ENCODE measurements around the gene SMAD3. TPM values are rescaled to one million over a fixed set of nuclear protein-coding genes. Genes with fewer than 3 reads are reported as not detected.
A peak's percentile ranks its signal among the peaks of the same experiment; 100 is the strongest.

The SMAD3 gene
- total and polyA plus RNA-seq, 2 donors (not counting 1 experiment from before 2014, with no cell fraction given) = 55.9 to 163 TPM

DNA sequence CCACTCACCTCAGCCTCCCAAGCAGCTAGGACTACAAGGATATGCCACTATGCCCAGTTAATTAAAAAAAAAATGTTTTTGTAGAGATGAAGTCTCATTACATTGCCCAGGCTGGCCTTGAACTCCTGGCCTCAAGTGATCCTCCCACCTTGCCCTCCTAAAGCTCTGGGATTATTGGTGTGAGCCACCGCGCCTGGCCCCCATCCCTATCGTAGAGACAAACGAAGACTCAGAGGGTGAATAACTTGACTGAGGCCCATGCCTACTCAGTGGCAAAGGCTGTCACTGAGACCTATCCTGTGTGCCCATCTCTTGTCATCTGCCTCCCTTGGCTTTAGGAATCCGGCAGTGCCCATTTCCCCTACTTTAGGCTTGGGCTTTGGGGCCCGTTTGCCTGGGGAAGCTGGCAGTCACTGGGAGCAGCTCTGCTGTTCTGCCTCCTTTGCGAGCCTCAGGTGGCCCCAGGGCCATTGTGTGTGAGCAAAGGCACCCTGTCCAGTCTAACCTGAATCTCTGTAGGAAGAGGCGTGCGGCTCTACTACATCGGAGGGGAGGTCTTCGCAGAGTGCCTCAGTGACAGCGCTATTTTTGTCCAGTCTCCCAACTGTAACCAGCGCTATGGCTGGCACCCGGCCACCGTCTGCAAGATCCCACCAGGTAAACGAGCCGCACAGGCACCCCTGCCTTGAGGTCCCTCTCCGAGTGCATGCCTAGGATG lies 119.0 kb downstream of the SMAD3 start:
- Mint-ChIP-seq H3K9me3 (ENCODE audit: insufficient read depth) (no peaks in the 10 kb centered on the region), H3K4me1 (peaks cover 12% of the 10 kb centered on the region), H3K4me3 (no peak overlapping the region), H3K27ac (no peak overlapping the region), H3K27me3 (no peaks in the 10 kb centered on the region)
- intact Hi-C loops (cut with micrococcal nuclease) = loop anchor here (5.0 kb wide), 1 partner anchor 237 kb away; no protein-coding TSS in a partner anchor
- Histone ChIP-seq H4K20me1 (ENCODE audit: control insufficient read depth, insufficient read depth, low read length, poor library complexity, severe bottlenecking) (peaks cover 11% of the 10 kb centered on the region), H2AFZ (ENCODE audit: insufficient read depth, low read depth, low read length, poor library complexity, severe bottlenecking) (no peak overlapping the region), H3K4me1 (ENCODE audit: control insufficient read depth in 2 of 2, insufficient read depth in 2 of 2, low read length in 2 of 2) (peaks cover 0 to 3% of the 10 kb centered on the region in 2 donors), H3K36me3 (replicated peaks in 1 of 2; ENCODE audit: control extremely low read depth in 1 of 2, control insufficient read depth in 1 of 2, extremely low read depth in 1 of 2, insufficient read depth in 2 of 2, low read length in 1 of 2) (peaks cover 1 to 87% of the 10 kb centered on the region in 2 experiments), H3K4me3 (ENCODE audit: control extremely low read depth in 1 of 5, extremely low read depth in 1 of 5, insufficient read depth in 1 of 5, low read depth in 2 of 5, low read length in 4 of 5) (no peak overlapping the region), H3K9me3 (ENCODE audit: control extremely low read depth in 1 of 3, control insufficient read depth in 2 of 3, insufficient read depth in 1 of 3, low read length in 2 of 3) (no peaks in the 10 kb centered on the region), H3K4me2 (replicated peaks; ENCODE audit: low read depth, low read length, poor library complexity, severe bottlenecking) (no peak overlapping the region), H3K27me3 (replicated peaks in 1 of 4; ENCODE audit: control extremely low read depth in 1 of 4, control insufficient read depth in 3 of 4, insufficient read depth in 4 of 4, low read length in 3 of 4) (no peaks in the 10 kb centered on the region), H3K27ac (ENCODE audit: low read length in 2 of 2) (no peak overlapping the region), H3K9ac (ENCODE audit: low read length) (no peak overlapping the region), H3K79me2 (ENCODE audit: control insufficient read depth, insufficient read depth, low read length) (no peaks in the 10 kb centered on the region)
- ChIA-PET CTCF (no interaction called here), POLR2A (no interaction called here)
- 98% methylated on average over 15 of the region's 18 CpGs for WGBS (ENCODE audit: insufficient coverage)
- DNase-seq (no peak), ATAC-seq (ENCODE audit: low read depth) (no peak)
- no peak for TF ChIP-seq EZH2 (IDR thresholded peaks at IDR 0.05; ENCODE audit: borderline replicate concordance, insufficient read depth, low read depth, low read length, poor library complexity, severe bottlenecking)
- TF ChIP-seq, protein P1, sequence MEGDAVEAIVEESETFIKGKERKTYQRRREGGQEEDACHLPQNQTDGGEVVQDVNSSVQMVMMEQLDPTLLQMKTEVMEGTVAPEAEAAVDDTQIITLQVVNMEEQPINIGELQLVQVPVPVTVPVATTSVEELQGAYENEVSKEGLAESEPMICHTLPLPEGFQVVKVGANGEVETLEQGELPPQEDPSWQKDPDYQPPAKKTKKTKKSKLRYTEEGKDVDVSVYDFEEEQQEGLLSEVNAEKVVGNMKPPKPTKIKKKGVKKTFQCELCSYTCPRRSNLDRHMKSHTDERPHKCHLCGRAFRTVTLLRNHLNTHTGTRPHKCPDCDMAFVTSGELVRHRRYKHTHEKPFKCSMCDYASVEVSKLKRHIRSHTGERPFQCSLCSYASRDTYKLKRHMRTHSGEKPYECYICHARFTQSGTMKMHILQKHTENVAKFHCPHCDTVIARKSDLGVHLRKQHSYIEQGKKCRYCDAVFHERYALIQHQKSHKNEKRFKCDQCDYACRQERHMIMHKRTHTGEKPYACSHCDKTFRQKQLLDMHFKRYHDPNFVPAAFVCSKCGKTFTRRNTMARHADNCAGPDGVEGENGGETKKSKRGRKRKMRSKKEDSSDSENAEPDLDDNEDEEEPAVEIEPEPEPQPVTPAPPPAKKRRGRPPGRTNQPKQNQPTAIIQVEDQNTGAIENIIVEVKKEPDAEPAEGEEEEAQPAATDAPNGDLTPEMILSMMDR (IDR thresholded peaks at IDR 0.05) = no peak

DNA sequence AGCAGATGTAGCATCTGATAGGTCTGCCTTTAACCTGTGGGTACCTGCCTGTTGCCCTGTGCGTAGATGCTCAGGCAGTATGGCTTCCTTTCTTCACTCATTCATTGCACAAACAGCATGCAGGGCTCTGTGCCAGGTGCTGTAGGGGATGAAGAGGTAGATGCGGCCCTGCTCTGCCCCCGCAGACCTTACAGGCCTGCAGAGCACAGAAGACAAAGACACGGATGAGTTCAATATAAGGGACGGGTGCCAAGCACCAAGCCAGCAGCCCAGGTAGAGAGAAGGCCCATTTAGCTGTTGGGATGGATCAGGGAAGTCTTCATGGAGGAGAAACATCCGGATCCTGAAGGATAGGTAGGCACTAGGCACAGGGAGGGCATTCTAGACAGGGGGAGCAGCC lies 119.6 kb downstream of the SMAD3 start:
- Histone ChIP-seq H4K20me1 (ENCODE audit: control insufficient read depth, insufficient read depth, low read length, poor library complexity, severe bottlenecking) (peaks cover 7% of the 10 kb centered on the region), H3K27me3 (replicated peaks in 1 of 4; ENCODE audit: control extremely low read depth in 1 of 4, control insufficient read depth in 3 of 4, insufficient read depth in 4 of 4, low read length in 3 of 4) (no peaks in the 10 kb centered on the region), H3K9ac (ENCODE audit: low read length) (no peak overlapping the region), H3K4me2 (replicated peaks; ENCODE audit: low read depth, low read length, poor library complexity, severe bottlenecking) (no peak overlapping the region), H2AFZ (ENCODE audit: insufficient read depth, low read depth, low read length, poor library complexity, severe bottlenecking) (no peak overlapping the region), H3K9me3 (ENCODE audit: control extremely low read depth in 1 of 3, control insufficient read depth in 2 of 3, insufficient read depth in 1 of 3, low read length in 2 of 3) (no peaks in the 10 kb centered on the region), H3K4me3 (ENCODE audit: control extremely low read depth in 1 of 5, extremely low read depth in 1 of 5, insufficient read depth in 1 of 5, low read depth in 2 of 5, low read length in 4 of 5) (no peak overlapping the region), H3K79me2 (ENCODE audit: control insufficient read depth, insufficient read depth, low read length) (no peaks in the 10 kb centered on the region), H3K4me1 (ENCODE audit: control insufficient read depth in 2 of 2, insufficient read depth in 2 of 2, low read length in 2 of 2) (peaks cover 0 to 3% of the 10 kb centered on the region in 2 donors), H3K36me3 (replicated peaks in 1 of 2; ENCODE audit: control extremely low read depth in 1 of 2, control insufficient read depth in 1 of 2, extremely low read depth in 1 of 2, insufficient read depth in 2 of 2, low read length in 1 of 2) (peaks cover 0 to 87% of the 10 kb centered on the region in 2 experiments), H3K27ac (ENCODE audit: low read length in 2 of 2) (peak overlapping the region in 1 of 2 donors; percentile 12)
- no peak for ATAC-seq (ENCODE audit: low read depth)
- 95% methylated on average over 5 of the region's 6 CpGs for WGBS (ENCODE audit: insufficient coverage)
- Mint-ChIP-seq H3K27ac (peak overlapping the region; percentile 67), H3K27me3 (no peaks in the 10 kb centered on the region), H3K4me3 (no peak overlapping the region), H3K9me3 (ENCODE audit: insufficient read depth) (no peaks in the 10 kb centered on the region), H3K4me1 (peaks cover 12% of the 10 kb centered on the region)
- TF ChIP-seq, protein P1 (IDR thresholded peaks at IDR 0.05) = no peak
- no peak for TF ChIP-seq EZH2 (IDR thresholded peaks at IDR 0.05; ENCODE audit: borderline replicate concordance, insufficient read depth, low read depth, low read length, poor library complexity, severe bottlenecking)
- intact Hi-C loops (cut with micrococcal nuclease) = no loop called here
- POLR2A ChIA-PET = no interaction called here
- CTCF ChIA-PET = no interaction called here
- no peak for DNase-seq
